ENCODE measurements around the gene ACSBG1.

DNA sequence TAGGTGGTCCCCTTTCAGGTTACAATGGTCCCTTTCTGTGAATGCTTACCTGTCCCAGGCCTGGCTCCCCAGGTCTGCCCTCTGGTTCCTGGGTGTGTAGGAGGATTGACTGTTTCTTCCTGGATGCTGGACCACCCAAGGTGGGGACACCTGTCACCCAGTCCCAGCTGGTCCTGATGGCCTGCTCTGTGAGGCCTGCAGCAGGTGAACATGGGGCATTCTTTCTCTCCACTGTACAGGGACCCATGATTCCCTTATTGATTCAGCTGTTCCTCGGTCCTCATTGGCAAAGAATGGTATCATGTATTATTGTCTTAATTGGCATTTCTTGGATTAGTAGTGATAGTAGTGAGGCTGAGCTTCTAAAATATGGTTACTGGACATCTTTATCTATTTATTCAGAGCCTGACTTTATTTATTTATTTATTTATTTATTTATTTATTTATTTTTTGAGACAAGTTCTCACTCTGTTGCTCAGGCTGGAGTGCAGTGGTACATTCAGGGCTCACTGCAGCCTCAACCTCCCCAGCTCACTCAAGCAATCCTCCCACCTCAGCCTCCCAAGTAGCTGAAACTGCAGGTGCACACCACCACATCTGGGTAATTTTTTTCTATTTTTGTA is 21.2 kb upstream of the ACSBG1 start:
- TF ChIP-seq, protein P1, sequence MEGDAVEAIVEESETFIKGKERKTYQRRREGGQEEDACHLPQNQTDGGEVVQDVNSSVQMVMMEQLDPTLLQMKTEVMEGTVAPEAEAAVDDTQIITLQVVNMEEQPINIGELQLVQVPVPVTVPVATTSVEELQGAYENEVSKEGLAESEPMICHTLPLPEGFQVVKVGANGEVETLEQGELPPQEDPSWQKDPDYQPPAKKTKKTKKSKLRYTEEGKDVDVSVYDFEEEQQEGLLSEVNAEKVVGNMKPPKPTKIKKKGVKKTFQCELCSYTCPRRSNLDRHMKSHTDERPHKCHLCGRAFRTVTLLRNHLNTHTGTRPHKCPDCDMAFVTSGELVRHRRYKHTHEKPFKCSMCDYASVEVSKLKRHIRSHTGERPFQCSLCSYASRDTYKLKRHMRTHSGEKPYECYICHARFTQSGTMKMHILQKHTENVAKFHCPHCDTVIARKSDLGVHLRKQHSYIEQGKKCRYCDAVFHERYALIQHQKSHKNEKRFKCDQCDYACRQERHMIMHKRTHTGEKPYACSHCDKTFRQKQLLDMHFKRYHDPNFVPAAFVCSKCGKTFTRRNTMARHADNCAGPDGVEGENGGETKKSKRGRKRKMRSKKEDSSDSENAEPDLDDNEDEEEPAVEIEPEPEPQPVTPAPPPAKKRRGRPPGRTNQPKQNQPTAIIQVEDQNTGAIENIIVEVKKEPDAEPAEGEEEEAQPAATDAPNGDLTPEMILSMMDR (IDR thresholded peaks at IDR 0.05): no peak
- TF ChIP-seq EP300 (IDR thresholded peaks at IDR 0.05) (no peak), POLR2A (IDR thresholded peaks at IDR 0.05) (no peak)

Data from ovary (tissue), 3 donors.